ENCODE results near the gene BCO2.

BCO2 gene

GRCh38 chr11:112213753-112214152 lies 38.4 kb downstream of the BCO2 start:
- no peak for DNase-seq (ENCODE audit: low read depth in 2 of 2, low spot score in 1 of 2)

- DNase-seq (ENCODE audit: low read depth in 2 of 2, low spot score in 1 of 2) = no peak
Observed at GRCh38 chr11:112215621-112216020, 40.3 kb downstream of the BCO2 start.

GRCh38 chr11:112216561-112217105 lies 41.3 kb downstream of the BCO2 start:
- no peak for DNase-seq (ENCODE audit: low read depth in 2 of 2, low spot score in 1 of 2)

GRCh38 chr11:112219476-112220232 lies 44.3 kb downstream of the BCO2 start:
- no peak for DNase-seq (ENCODE audit: low read depth in 2 of 2, low spot score in 1 of 2)

- no peak for DNase-seq (ENCODE audit: low read depth in 2 of 2, low spot score in 1 of 2)
Observed at GRCh38 chr11:112221274-112221835, 46.0 kb downstream of the BCO2 start.

- DNase-seq (ENCODE audit: low read depth in 2 of 2, low spot score in 1 of 2) = no peak
Observed at GRCh38 chr11:112222303-112222702, 47.0 kb downstream of the BCO2 start.

GRCh38 chr11:112223121-112223520 lies 47.8 kb downstream of the BCO2 start:
- no peak for DNase-seq (ENCODE audit: low read depth in 2 of 2, low spot score in 1 of 2)

- no peak for DNase-seq (ENCODE audit: low read depth in 2 of 2, low spot score in 1 of 2)
Observed at GRCh38 chr11:112223754-112224532, 48.6 kb downstream of the BCO2 start.

- peak in 1 of 2 donors; percentile 2 for DNase-seq (ENCODE audit: low read depth in 2 of 2, low spot score in 1 of 2)
Observed at GRCh38 chr11:112225753-112226061, 50.4 kb downstream of the BCO2 start.

- peak; percentile 38 to 64 for DNase-seq (ENCODE audit: low read depth in 2 of 2, low spot score in 1 of 2)
Observed at GRCh38 chr11:112226062-112226830, 50.9 kb downstream of the BCO2 start, which contains the start of gene PTS. PTS (plus strand) TSS chr11:112226428; CDS start chr11:112226444, 16 bp downstream.

GRCh38 chr11:112226831-112227401 lies 51.6 kb downstream of the BCO2 start:
- DNase-seq (ENCODE audit: low read depth in 2 of 2, low spot score in 1 of 2) = no peak

- no peak for DNase-seq (ENCODE audit: low read depth in 2 of 2, low spot score in 1 of 2)
Observed at GRCh38 chr11:112227471-112227870, 52.2 kb downstream of the BCO2 start.

- no peak for DNase-seq (ENCODE audit: low read depth in 2 of 2, low spot score in 1 of 2)
Observed at GRCh38 chr11:112228706-112229105, 53.4 kb downstream of the BCO2 start.

GRCh38 chr11:112229159-112229558 lies 53.8 kb downstream of the BCO2 start:
- no peak for DNase-seq (ENCODE audit: low read depth in 2 of 2, low spot score in 1 of 2)

- DNase-seq (ENCODE audit: low read depth in 2 of 2, low spot score in 1 of 2) = no peak
Observed at GRCh38 chr11:112229746-112230433, 54.6 kb downstream of the BCO2 start.

- DNase-seq (ENCODE audit: low read depth in 2 of 2, low spot score in 1 of 2) = no peak
Observed at GRCh38 chr11:112231952-112232351, 56.6 kb downstream of the BCO2 start.

GRCh38 chr11:112235750-112236390 lies 60.6 kb downstream of the BCO2 start:
- no peak for DNase-seq (ENCODE audit: low read depth in 2 of 2, low spot score in 1 of 2)

- no peak for DNase-seq (ENCODE audit: low read depth in 2 of 2, low spot score in 1 of 2)
Observed at GRCh38 chr11:112237451-112237850, 62.1 kb downstream of the BCO2 start.

- DNase-seq (ENCODE audit: low read depth in 2 of 2, low spot score in 1 of 2) = no peak
Observed at GRCh38 chr11:112238041-112238440, 62.7 kb downstream of the BCO2 start.

GRCh38 chr11:112241486-112241885 lies 66.2 kb downstream of the BCO2 start:
- DNase-seq (ENCODE audit: low read depth in 2 of 2, low spot score in 1 of 2) = no peak
